HG03280 (cell line): ENCODE results near the gene CANT1.

Experiments used
- ATAC-seq: cut with Tn5 transposase; IDR thresholded peaks from one replicate; pipeline ENCODE4 v1.9.1; 2021; ENCODE audit warnings: mild to moderate bottlenecking, moderate library complexity; ENCODE audit not compliant: unreplicated experiment

CANT1 gene

GRCh38 chr17:78981010-78981888 lies 28.3 kb downstream of the CANT1 start:
- ATAC-seq = no peak

GRCh38 chr17:78980624-78980972 lies 29.0 kb downstream of the CANT1 start:
- no peak for ATAC-seq

- ATAC-seq = no peak
Measured at GRCh38 chr17:78979780-78980623, 29.6 kb downstream of the CANT1 start, which contains the start of gene LGALS3BP. LGALS3BP (minus strand) TSS chr17:78979923; CDS start chr17:78977191, 2,732 bp downstream.

- no peak for ATAC-seq
Measured at GRCh38 chr17:78977997-78978973, 31.3 kb downstream of the CANT1 start.

- no peak for ATAC-seq
Measured at GRCh38 chr17:78977681-78977943, 32.0 kb downstream of the CANT1 start.

GRCh38 chr17:78976907-78977680 lies 32.5 kb downstream of the CANT1 start:
- no peak for ATAC-seq

- ATAC-seq = no peak
Measured at GRCh38 chr17:78974635-78975591, 34.7 kb downstream of the CANT1 start.

- no peak for ATAC-seq
Measured at GRCh38 chr17:78973792-78974520, 35.6 kb downstream of the CANT1 start.

GRCh38 chr17:78973196-78973595 lies 36.4 kb downstream of the CANT1 start:
- ATAC-seq = no peak

- ATAC-seq = no peak
Measured at GRCh38 chr17:78972507-78973105, 37.0 kb downstream of the CANT1 start.

GRCh38 chr17:78971756-78972506 lies 37.6 kb downstream of the CANT1 start:
- ATAC-seq = no peak

- no peak for ATAC-seq
Measured at GRCh38 chr17:78970834-78971755, 38.5 kb downstream of the CANT1 start.

- no peak for ATAC-seq
Measured at GRCh38 chr17:78969865-78970264, 39.7 kb downstream of the CANT1 start.

- no peak for ATAC-seq
Measured at GRCh38 chr17:78967782-78968362, 41.7 kb downstream of the CANT1 start.

GRCh38 chr17:78966910-78967600 lies 42.5 kb downstream of the CANT1 start:
- ATAC-seq = no peak
